ENCODE measurements around the gene RNF13. TPM values are rescaled to one million over a fixed set of nuclear protein-coding genes. Genes with fewer than 3 reads are reported as not detected.

Gene RNF13
- total and polyA plus RNA-seq, 2 of the 4 experiments (the other 2 are of a cell fraction), result 12.8 to 29.8 TPM

DNA sequence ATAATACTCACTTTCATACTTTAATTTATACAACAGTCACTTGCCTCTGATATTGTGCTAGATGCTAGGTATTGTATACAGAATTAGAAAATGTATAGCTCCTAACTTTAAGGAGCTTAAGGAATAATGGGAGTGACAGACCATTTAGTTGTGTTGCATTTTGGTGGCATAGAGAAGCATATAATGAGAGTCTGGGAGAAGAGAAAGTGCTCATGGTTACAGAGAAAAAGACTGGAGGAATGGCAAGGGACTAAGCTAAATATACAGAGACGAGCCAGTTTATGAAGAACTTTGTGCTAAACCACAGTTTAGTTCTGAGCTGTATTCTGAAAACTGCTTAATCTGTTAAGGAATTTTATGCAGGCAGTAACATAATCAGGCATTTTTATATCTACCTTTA lies 6.4 kb downstream of the RNF13 start:
- POLR2A ChIA-PET (ENCODE audit: unreplicated experiment), result no interaction called here
- no peak overlapping the region for H2BK20ac ChIP-seq (ENCODE audit: low read depth, low read length)
- H3K4ac ChIP-seq (ENCODE audit: low read depth, low read length), result no peak overlapping the region
- no peak overlapping the region for H3K9ac ChIP-seq (ENCODE audit: low read depth, low read length)
- BruUV-seq (replicated peaks), result no TSS peak
- TF ChIP-seq SMC3 (IDR thresholded peaks at IDR 0.05; ENCODE audit: low read depth, low read length), result no peak
- TF ChIP-seq RAD21 (IDR thresholded peaks at IDR 0.05; ENCODE audit: low read length), result no peak
- TF ChIP-seq CHD1 (IDR thresholded peaks at IDR 0.05; ENCODE audit: low read depth, low read length), result no peak
- TF ChIP-seq, protein P1, sequence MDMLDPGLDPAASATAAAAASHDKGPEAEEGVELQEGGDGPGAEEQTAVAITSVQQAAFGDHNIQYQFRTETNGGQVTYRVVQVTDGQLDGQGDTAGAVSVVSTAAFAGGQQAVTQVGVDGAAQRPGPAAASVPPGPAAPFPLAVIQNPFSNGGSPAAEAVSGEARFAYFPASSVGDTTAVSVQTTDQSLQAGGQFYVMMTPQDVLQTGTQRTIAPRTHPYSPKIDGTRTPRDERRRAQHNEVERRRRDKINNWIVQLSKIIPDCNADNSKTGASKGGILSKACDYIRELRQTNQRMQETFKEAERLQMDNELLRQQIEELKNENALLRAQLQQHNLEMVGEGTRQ (IDR thresholded peaks at IDR 0.05; ENCODE audit: low read depth, low read length), result no peak
- TF ChIP-seq BHLHE40 (IDR thresholded peaks at IDR 0.05; ENCODE audit: low read depth, low read length), result no peak
- no peak for TF ChIP-seq POLR2A (IDR thresholded peaks at IDR 0.05; ENCODE audit: low read depth, low read length)
- no peak for TF ChIP-seq MAZ (IDR thresholded peaks at IDR 0.05; ENCODE audit: borderline replicate concordance, low read depth, low read length)
- TF ChIP-seq, protein P2, sequence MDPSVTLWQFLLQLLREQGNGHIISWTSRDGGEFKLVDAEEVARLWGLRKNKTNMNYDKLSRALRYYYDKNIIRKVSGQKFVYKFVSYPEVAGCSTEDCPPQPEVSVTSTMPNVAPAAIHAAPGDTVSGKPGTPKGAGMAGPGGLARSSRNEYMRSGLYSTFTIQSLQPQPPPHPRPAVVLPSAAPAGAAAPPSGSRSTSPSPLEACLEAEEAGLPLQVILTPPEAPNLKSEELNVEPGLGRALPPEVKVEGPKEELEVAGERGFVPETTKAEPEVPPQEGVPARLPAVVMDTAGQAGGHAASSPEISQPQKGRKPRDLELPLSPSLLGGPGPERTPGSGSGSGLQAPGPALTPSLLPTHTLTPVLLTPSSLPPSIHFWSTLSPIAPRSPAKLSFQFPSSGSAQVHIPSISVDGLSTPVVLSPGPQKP (IDR thresholded peaks at IDR 0.05; ENCODE audit: borderline replicate concordance, low read depth, low read length), result no peak
- no peak for TF ChIP-seq MAFK (IDR thresholded peaks at IDR 0.05; ENCODE audit: low read depth, low read length)
- intact Hi-C loops (cut with micrococcal nuclease), result no loop called here
- no peak overlapping the region for H3K4me2 ChIP-seq (ENCODE audit: low read depth, low read length)
- H2AK5ac ChIP-seq (ENCODE audit: low read depth, low read length), result no peak overlapping the region
- no peak overlapping the region for H3K27ac ChIP-seq (ENCODE audit: insufficient read depth, low read length)
- no peaks in the 10 kb centered on the region for H3K27me3 ChIP-seq (ENCODE audit: control insufficient read depth, insufficient read depth, low read length)
- H2BK120ac ChIP-seq (ENCODE audit: low read depth, low read length), result no peak overlapping the region
- no peak overlapping the region for H4K91ac ChIP-seq (ENCODE audit: insufficient read depth, low read depth, low read length)
- H2BK15ac ChIP-seq (ENCODE audit: low read depth, low read length), result no peak overlapping the region
- no peak overlapping the region for H3K56ac ChIP-seq (ENCODE audit: extremely low read depth, insufficient read depth, low read length)
- no CpG with 5 or more reads among the region's 1 CpG for WGBS, 2 experiments (ENCODE audit: extremely low coverage in 2 of 2, insufficient read length in 1 of 2)
- dilution Hi-C loops (cut with HindIII; ENCODE audit: low sequenced_read_pairs, unreplicated experiment), result no loop called here
- no peak overlapping the region for H2AFZ ChIP-seq (replicated peaks; ENCODE audit: low read length, poor library complexity)
- no peak overlapping the region for H3K14ac ChIP-seq (replicated peaks; ENCODE audit: low read depth, low read length)
- H3K36me3 ChIP-seq (ENCODE audit: control insufficient read depth, insufficient read depth, low read length), result no peaks in the 10 kb centered on the region
- H4K5ac ChIP-seq (ENCODE audit: low read depth, low read length), result no peak overlapping the region
- no peak overlapping the region for H3K18ac ChIP-seq (ENCODE audit: low read depth, low read length)
- H4K20me1 ChIP-seq (ENCODE audit: insufficient read depth, low read length), result peaks cover 22% of the 10 kb centered on the region; the same call in 1 of the 2 replicates
- CTCF ChIA-PET, result interaction anchor here (0.8 to 2.1 kb wide), 3 partner anchors 10 to 48 kb away, joined by 3 to 9 read pairs (median 4); no protein-coding TSS in a partner anchor
- H4K8ac ChIP-seq (ENCODE audit: low read depth in 2 of 2, low read length in 2 of 2), result no peak overlapping the region
- no peaks in the 10 kb centered on the region for H3K4me1 ChIP-seq (ENCODE audit: control insufficient read depth, insufficient read depth, low read length)
- no peaks in the 10 kb centered on the region for H3K9me1 ChIP-seq (ENCODE audit: insufficient read depth, low read length)
- H3K79me1 ChIP-seq (ENCODE audit: low read depth in 1 of 2, low read length in 2 of 2), result peaks cover 2 to 57% of the 10 kb centered on the region in 2 experiments
- in situ Hi-C loops (cut with MboI; ENCODE audit: low sequenced_read_pairs), result no loop called here
- no peaks in the 10 kb centered on the region for H3K9me3 ChIP-seq (ENCODE audit: control insufficient read depth, insufficient read depth, low read length)
- DNase-seq (no peak), ATAC-seq (ENCODE audit: low read depth) (no peak)
- no peak overlapping the region for H3K4me3 ChIP-seq (ENCODE audit: insufficient read depth, low read depth, low read length)
- no peak overlapping the region for H3K23ac ChIP-seq (ENCODE audit: low read depth, low read length)
- no peak overlapping the region for H2AK9ac ChIP-seq (replicated peaks; ENCODE audit: low read depth, low read length, poor library complexity)
- no peak overlapping the region for H2BK5ac ChIP-seq (ENCODE audit: low read depth, low read length, poor library complexity, severe bottlenecking)

All from IMR-90 (cell line).